ENCODE results near the gene CASK.

GRCh38 chrX:41823402-41823801 lies 100.0 kb downstream of the CASK start:
- TF ChIP-seq FOXP2 (optimal IDR thresholded peaks at IDR 0.05; ENCODE audit: control extremely low read depth, extremely low read length, insufficient read depth) (no peak), POLR2AphosphoS5 (IDR thresholded peaks at IDR 0.05; ENCODE audit: borderline replicate concordance, low read depth, low read length) (no peak)
